Measurements from ENCODE around the gene SYNGR2. TPM values are rescaled to one million over a fixed set of nuclear protein-coding genes. Genes with fewer than 3 reads are reported as not detected.
"Not testable (repeated sequence)": the region's sequence is repeated elsewhere in the genome, so short reads cannot be mapped to it uniquely, and the experiment has no call there.

The SYNGR2 gene
- total RNA-seq, 4 donors from 2014 or later, result 40.6 to 70.2 (median 54.1) TPM

DNA sequence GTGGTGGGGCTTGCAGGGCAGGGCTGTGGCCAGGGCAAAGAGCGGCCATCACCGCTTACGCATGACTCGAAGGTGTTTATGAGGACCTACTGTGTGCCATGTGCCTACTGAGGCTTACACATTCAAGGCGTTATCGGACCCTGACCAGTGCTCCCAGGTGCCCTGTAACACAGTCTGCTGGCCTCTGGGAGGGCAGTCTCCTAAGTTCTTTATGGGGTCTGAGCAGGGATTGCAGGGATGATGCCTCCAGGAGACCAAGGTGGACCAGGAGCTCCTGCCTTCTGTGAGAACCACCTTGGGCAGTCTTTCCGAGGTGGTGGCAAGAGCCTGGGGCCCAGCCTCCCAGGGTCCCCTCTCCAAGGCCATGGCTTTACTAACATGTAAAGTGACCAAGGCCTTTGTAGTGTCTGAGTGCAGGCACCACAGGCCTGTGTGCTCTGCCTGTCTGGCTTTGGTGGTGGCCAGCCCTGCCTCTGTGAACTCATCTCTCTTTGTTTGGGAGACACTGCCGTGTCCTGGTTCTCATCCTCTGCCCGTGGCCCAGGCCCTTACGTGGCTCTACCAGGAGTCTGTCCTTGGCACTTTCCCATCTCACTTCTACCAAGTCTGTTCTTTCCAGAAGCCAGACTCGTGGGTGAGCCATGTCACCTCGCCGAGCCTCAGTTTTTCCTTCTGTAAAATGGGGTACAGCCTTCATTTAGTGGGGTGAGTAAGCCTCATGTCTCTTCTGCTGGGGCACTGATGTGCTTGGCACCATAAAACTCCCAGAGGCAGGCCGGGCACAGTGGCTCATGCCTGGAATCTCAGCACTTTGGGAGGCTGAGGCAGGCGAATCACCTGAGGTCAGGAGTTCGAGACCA is 3.4 kb upstream of the SYNGR2 start:
- H3K36me3 ChIP-seq, result no peaks in the 10 kb centered on the region
- H3K27me3 ChIP-seq, result no peaks in the 10 kb centered on the region
- peaks cover 0 to 19% (median 11%) of the 10 kb centered on the region in 4 donors for H3K4me1 ChIP-seq
- H3K4me3 ChIP-seq, result no peak overlapping the region
- no peaks in the 10 kb centered on the region for H3K9me3 ChIP-seq
- WGBS, 2 donors, result 89 to 95% methylated on average over 14 to 15 of the region's 16 CpGs
- TF ChIP-seq POLR2A (IDR thresholded peaks at IDR 0.05) (no peak), EP300 (IDR thresholded peaks at IDR 0.05) (no peak)
- TF ChIP-seq, protein P1, sequence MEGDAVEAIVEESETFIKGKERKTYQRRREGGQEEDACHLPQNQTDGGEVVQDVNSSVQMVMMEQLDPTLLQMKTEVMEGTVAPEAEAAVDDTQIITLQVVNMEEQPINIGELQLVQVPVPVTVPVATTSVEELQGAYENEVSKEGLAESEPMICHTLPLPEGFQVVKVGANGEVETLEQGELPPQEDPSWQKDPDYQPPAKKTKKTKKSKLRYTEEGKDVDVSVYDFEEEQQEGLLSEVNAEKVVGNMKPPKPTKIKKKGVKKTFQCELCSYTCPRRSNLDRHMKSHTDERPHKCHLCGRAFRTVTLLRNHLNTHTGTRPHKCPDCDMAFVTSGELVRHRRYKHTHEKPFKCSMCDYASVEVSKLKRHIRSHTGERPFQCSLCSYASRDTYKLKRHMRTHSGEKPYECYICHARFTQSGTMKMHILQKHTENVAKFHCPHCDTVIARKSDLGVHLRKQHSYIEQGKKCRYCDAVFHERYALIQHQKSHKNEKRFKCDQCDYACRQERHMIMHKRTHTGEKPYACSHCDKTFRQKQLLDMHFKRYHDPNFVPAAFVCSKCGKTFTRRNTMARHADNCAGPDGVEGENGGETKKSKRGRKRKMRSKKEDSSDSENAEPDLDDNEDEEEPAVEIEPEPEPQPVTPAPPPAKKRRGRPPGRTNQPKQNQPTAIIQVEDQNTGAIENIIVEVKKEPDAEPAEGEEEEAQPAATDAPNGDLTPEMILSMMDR (IDR thresholded peaks at IDR 0.05), result no peak
- H3K27ac ChIP-seq, result no peak overlapping the region
- DNase-seq (ENCODE audit: low spot score in 2 of 2), result no peak

- 69 to 72% methylated on average over 6 of the region's 6 CpGs for WGBS, 2 donors
- TF ChIP-seq, protein P1 (IDR thresholded peaks at IDR 0.05), result no peak
- TF ChIP-seq POLR2A (IDR thresholded peaks at IDR 0.05) (no peak), EP300 (IDR thresholded peaks at IDR 0.05) (no peak)
- DNase-seq (ENCODE audit: low spot score in 2 of 2), result no peak
These were observed 2.0 kb upstream of the SYNGR2 start for GRCh38 chr17:78166416-78166815.

GRCh38 chr17:78168903-78169793 is 767 bp downstream of the SYNGR2 start:
- no peaks in the 10 kb centered on the region for H3K27me3 ChIP-seq
- H3K9me3 ChIP-seq, result no peaks in the 10 kb centered on the region
- H3K4me1 ChIP-seq, result peaks cover 0 to 60% (median 39%) of the 10 kb centered on the region in 4 donors
- H3K27ac ChIP-seq, result peak overlapping the region; percentile 82 to 94 (median 88)
- H3K36me3 ChIP-seq, result peaks cover 0 to 20% (median 0%) of the 10 kb centered on the region in 3 donors
- TF ChIP-seq EP300 (IDR thresholded peaks at IDR 0.05), result no peak
- no peak for TF ChIP-seq POLR2A (IDR thresholded peaks at IDR 0.05)
- TF ChIP-seq, protein P1 (IDR thresholded peaks at IDR 0.05), result no peak
- H3K4me3 ChIP-seq, result peak overlapping the region; percentile 68 to 94 (median 74)
- WGBS, 2 donors, result 6 to 11% methylated on average over 9 to 17 of the region's 38 CpGs
- DNase-seq (ENCODE audit: low spot score in 2 of 2), result peak in 1 of 2 donors; percentile 38

More at GRCh38 chr17:78166416-78166815, 2.0 kb upstream of the SYNGR2 start:
- peaks cover 0 to 33% (median 13%) of the 10 kb centered on the region in 4 donors for H3K4me1 ChIP-seq
- H3K27me3 ChIP-seq, result no peaks in the 10 kb centered on the region
- no peaks in the 10 kb centered on the region for H3K9me3 ChIP-seq
- H3K27ac ChIP-seq, result no peak overlapping the region
- peaks cover 0 to 11% (median 0%) of the 10 kb centered on the region in 3 donors for H3K36me3 ChIP-seq
- no peak overlapping the region for H3K4me3 ChIP-seq

DNA sequence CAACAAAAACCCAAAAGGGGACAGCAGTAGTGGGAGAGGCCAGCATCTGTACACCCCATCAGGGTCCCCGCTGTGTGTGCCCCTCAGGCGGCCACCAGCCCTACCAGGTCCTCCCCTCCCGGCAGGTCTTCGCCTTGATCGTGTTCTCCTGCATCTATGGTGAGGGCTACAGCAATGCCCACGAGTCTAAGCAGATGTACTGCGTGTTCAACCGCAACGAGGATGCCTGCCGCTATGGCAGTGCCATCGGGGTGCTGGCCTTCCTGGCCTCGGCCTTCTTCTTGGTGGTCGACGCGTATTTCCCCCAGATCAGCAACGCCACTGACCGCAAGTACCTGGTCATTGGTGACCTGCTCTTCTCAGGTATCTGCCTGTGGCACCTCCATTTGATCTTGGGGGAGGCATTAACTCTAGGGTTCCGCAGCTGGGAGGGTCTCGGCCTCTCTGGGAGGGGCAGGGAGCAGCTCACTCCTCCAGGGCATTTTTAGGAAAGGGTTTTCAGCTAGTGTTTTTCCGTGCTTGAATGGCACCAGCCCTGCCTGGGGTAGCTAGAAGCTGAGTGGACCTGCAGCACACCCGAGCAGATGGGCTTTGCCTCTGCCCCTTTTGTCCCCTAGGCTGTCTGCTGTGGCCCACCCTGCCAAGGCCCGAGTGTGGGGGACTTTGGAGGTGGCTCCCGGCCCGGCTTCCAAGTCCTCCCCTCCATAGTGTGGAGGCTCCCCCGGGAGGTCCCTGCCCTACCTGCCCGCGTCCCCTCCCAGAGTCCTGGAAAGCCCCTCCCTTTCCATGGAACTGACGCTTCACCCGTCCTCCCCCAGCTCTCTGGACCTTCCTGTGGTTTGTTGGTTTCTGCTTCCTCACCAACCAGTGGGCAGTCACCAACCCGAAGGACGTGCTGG is 2.6 kb downstream of the SYNGR2 start:
- Histone ChIP-seq H3K36me3 (peaks cover 0 to 20% (median 0%) of the 10 kb centered on the region in 3 donors), H3K27me3 (no peaks in the 10 kb centered on the region), H3K27ac (peak overlapping the region in 3 of 4 donors; percentile 79 to 94 (median 91)), H3K4me3 (no peak overlapping the region), H3K9me3 (no peaks in the 10 kb centered on the region), H3K4me1 (peaks cover 0 to 78% (median 55%) of the 10 kb centered on the region in 4 donors)
- 83 to 86% methylated on average over 28 to 31 of the region's 31 CpGs for WGBS, 2 donors
- no peak for DNase-seq (ENCODE audit: low spot score in 2 of 2)
- TF ChIP-seq POLR2A (IDR thresholded peaks at IDR 0.05), result no peak
- TF ChIP-seq EP300 (IDR thresholded peaks at IDR 0.05), result no peak
- TF ChIP-seq, protein P1 (IDR thresholded peaks at IDR 0.05), result no peak

DNA sequence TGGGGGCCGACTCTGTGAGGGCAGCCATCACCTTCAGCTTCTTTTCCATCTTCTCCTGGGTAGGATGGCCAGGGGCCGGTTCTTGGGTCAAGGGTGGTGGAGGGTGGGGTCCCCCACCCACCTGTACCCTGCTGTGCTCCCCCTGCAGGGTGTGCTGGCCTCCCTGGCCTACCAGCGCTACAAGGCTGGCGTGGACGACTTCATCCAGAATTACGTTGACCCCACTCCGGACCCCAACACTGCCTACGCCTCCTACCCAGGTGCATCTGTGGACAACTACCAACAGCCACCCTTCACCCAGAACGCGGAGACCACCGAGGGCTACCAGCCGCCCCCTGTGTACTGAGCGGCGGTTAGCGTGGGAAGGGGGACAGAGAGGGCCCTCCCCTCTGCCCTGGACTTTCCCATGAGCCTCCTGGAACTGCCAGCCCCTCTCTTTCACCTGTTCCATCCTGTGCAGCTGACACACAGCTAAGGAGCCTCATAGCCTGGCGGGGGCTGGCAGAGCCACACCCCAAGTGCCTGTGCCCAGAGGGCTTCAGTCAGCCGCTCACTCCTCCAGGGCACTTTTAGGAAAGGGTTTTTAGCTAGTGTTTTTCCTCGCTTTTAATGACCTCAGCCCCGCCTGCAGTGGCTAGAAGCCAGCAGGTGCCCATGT is 3.3 kb downstream of the SYNGR2 start:
- not testable (repeated sequence) for H3K9me3 ChIP-seq; DNase-seq (ENCODE audit: low spot score in 2 of 2); H3K27me3 ChIP-seq; H3K4me3 ChIP-seq
- H3K4me1 ChIP-seq, result peaks cover 0 to 86% (median 63%) of the 10 kb centered on the region in 4 donors
- peak overlapping the region; percentile 50 to 91 (median 81) for H3K27ac ChIP-seq
- H3K36me3 ChIP-seq, result peaks cover 0 to 20% (median 0%) of the 10 kb centered on the region in 3 donors
- 79 to 82% methylated on average over 19 of the region's 19 CpGs for WGBS, 2 donors

Measured in tibial nerve (tissue), 4 donors.